ENCODE data around the gene PPCDC.
A peak's percentile ranks its signal among the peaks of the same experiment; 100 is the strongest.

Gene PPCDC

GRCh38 chr15:74988007-74988800 is 35.2 kb upstream of the PPCDC start:
- peak; percentile 29 for TF ChIP-seq CTCF (IDR thresholded peaks at IDR 0.05; ENCODE audit: extremely low read depth, missing control alignments)
- DNase-seq (ENCODE audit: low spot score) = peak; percentile 34

- DNase-seq (ENCODE audit: low spot score) = no peak
Observed at GRCh38 chr15:74989527-74989926, 33.9 kb upstream of the PPCDC start.

GRCh38 chr15:74992619-74993018 is 30.8 kb upstream of the PPCDC start:
- DNase-seq (ENCODE audit: low spot score) = no peak

More at GRCh38 chr15:74989527-74989926, 33.9 kb upstream of the PPCDC start:
- TF ChIP-seq CTCF (IDR thresholded peaks at IDR 0.05; ENCODE audit: extremely low read depth, missing control alignments) = no peak

GRCh38 chr15:74994236-74994635 is 29.2 kb upstream of the PPCDC start:
- DNase-seq (ENCODE audit: low spot score) = no peak
- no peak for TF ChIP-seq CTCF (IDR thresholded peaks at IDR 0.05; ENCODE audit: extremely low read depth, missing control alignments)

More at GRCh38 chr15:74992619-74993018, 30.8 kb upstream of the PPCDC start:
- no peak for TF ChIP-seq CTCF (IDR thresholded peaks at IDR 0.05; ENCODE audit: extremely low read depth, missing control alignments)

GRCh38 chr15:74994685-74995084 is 28.7 kb upstream of the PPCDC start:
- DNase-seq (ENCODE audit: low spot score) = no peak
- TF ChIP-seq CTCF (IDR thresholded peaks at IDR 0.05; ENCODE audit: extremely low read depth, missing control alignments) = no peak

- DNase-seq (ENCODE audit: low spot score) = peak; percentile 99
- no peak for TF ChIP-seq CTCF (IDR thresholded peaks at IDR 0.05; ENCODE audit: extremely low read depth, missing control alignments)
Observed at GRCh38 chr15:74995182-74995778, 28.1 kb upstream of the PPCDC start, which contains the start of gene SCAMP5. TSS of gene SCAMP5 (plus strand) at chr15:74995563. CDS start at chr15:75011840, 16,277 bp downstream.

Data from GM20000 (cell line).